Testis (tissue), 3 donors: ENCODE data around the gene SKA2. TPM values are rescaled to one million over a fixed set of nuclear protein-coding genes. Genes with fewer than 3 reads are reported as not detected.

Experiments
- DNase-seq: peaks from one replicate; pipeline ENCODE4 v3.0.0-alpha.2; 2019
- H3K27ac ChIP-seq, 2 donors: fragments of 200-600 bp; sonication (generic); one replicate each; pipeline ENCODE4 v1.5.1; 2019
- H3K27me3 ChIP-seq: fragments of 200-600 bp; sonication (generic); one replicate; pipeline ENCODE4 v1.5.1; 2019
- H3K36me3 ChIP-seq: fragments of 200-600 bp; sonication (generic); one replicate; pipeline ENCODE4 v1.5.1; 2017; ENCODE audit warnings: low read depth; ENCODE audit errors: missing control alignments
- H3K4me1 ChIP-seq: fragments of 200-600 bp; sonication (generic); one replicate; pipeline ENCODE4 v1.5.1; 2019
- H3K4me3 ChIP-seq, 2 donors: fragments of 200-600 bp; sonication (generic); one replicate each; pipeline ENCODE4 v1.5.1; 2017 to 2019
- H3K9me3 ChIP-seq: fragments of 200-600 bp; sonication (generic); one replicate; pipeline ENCODE4 v1.5.1; 2017
- POLR2A ChIP-seq: fragments of 450-650 bp; IDR thresholded peaks from one replicate; pipeline ENCODE4 v1.6.1; 2017; ENCODE audit warnings: antibody characterized with exemption, mild to moderate bottlenecking, moderate library complexity
- WGBS, 2 donors: methylation state at CpG; one replicate each; pipeline ENCODE4 v1.1.5; 2018; 5-methylcytosine and 5-hydroxymethylcytosine counted together
- intact Hi-C: fragments of 100-400 bp; cut with DNase I; formaldehyde crosslinking; loops from one replicate; pipeline ENCODE4 v1.15.1; 2023; ENCODE audit warnings: low total_unique reads
- polyA plus RNA-seq: library from polyadenylated mRNA; stranded (reverse); fragments of 350-450 nt; fragmentation: Illumina TruSeq; extraction: RNeasy Lipid Tissue Mini Kit (QIAGEN cat#74804); gene quantifications from one replicate; pipeline ENCODE4 v1.2.3, GENCODE V29; 2014; ENCODE audit warnings: low read depth, low replicate concordance; ENCODE audit not compliant: insufficient read depth
- total RNA-seq, 2 donors: library from RNA; depleted of rRNA; stranded (reverse); fragments of >200 nt; gene quantifications; one replicate each; pipeline ENCODE4 v1.2.3, GENCODE V29; 2016
- TF ChIP-seq, protein P1 (sequence below), 3 experiments: fragments of 450-650 bp in 2 of 3; fragments of 200-600 bp in 1 of 3; sonication (generic) in 1 of 3; IDR thresholded peaks; one replicate each; pipeline ENCODE4 v1.5.1; 2016 to 2019; ENCODE audit warnings: antibody characterized with exemption in 3 of 3, mild to moderate bottlenecking in 2 of 3, moderate library complexity in 1 of 3

SKA2 gene
- total and polyA plus RNA-seq, 3 donors from 2014 or later: 28.2 to 51.2 (median 46.6) TPM

DNA sequence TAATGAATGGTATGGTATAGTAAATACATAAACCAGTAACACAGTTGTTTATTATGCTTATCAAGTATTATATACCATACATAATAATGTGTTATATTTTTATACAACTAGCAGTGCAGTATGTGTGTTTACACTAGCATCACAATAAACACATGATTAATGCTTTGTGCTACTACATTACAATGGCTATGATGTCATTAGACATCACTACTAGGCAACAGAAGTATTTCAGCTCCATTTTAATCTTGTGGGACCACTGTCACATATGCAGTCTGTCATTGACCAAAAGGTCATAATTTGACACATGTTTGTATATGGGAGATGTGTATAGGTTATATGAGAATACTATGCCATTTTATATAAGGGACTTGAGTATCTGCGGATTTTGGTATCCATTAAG, 81.0 kb downstream of the SKA2 start:
- Histone ChIP-seq H3K4me1 (no peaks in the 10 kb centered on the region), H3K27me3 (no peaks in the 10 kb centered on the region), H3K4me3 (no peak overlapping the region), H3K27ac (no peak overlapping the region), H3K36me3 (no peaks in the 10 kb centered on the region), H3K9me3 (no peaks in the 10 kb centered on the region)
- DNase-seq: no peak
- TF ChIP-seq POLR2A: no peak
- TF ChIP-seq, protein P1, sequence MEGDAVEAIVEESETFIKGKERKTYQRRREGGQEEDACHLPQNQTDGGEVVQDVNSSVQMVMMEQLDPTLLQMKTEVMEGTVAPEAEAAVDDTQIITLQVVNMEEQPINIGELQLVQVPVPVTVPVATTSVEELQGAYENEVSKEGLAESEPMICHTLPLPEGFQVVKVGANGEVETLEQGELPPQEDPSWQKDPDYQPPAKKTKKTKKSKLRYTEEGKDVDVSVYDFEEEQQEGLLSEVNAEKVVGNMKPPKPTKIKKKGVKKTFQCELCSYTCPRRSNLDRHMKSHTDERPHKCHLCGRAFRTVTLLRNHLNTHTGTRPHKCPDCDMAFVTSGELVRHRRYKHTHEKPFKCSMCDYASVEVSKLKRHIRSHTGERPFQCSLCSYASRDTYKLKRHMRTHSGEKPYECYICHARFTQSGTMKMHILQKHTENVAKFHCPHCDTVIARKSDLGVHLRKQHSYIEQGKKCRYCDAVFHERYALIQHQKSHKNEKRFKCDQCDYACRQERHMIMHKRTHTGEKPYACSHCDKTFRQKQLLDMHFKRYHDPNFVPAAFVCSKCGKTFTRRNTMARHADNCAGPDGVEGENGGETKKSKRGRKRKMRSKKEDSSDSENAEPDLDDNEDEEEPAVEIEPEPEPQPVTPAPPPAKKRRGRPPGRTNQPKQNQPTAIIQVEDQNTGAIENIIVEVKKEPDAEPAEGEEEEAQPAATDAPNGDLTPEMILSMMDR (IDR thresholded peaks at IDR 0.05): no peak
- 89 to 98% methylated on average over 1 of the region's 1 CpG for WGBS, 2 donors
- intact Hi-C loops: no loop called here

DNA sequence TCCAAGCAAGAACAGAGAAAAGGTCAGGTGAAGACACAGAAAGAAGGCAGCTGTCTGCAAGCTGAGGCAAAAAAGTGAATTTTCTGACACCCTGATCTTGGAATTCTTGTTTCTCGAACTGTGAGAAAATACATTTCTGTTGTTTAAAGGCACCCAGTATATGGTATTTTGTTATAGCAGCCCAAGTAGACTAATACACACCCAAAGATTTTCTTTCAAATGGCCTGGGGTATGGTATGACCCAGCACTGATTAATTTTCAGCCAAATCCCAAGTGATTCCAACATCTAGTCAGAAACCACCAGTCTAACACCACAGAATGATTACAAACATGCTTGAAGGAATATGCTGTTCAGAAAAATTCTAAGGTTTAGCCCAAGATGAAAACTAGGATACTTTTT, 85.1 kb downstream of the SKA2 start:
- TF ChIP-seq POLR2A: no peak
- TF ChIP-seq, protein P1 (IDR thresholded peaks at IDR 0.05): no peak
- no peak overlapping the region for H3K27ac ChIP-seq
- no peak for DNase-seq
- intact Hi-C loops: no loop called here
- WGBS, 2 donors: 93 to 97% methylated on average over 1 of the region's 1 CpG
- H3K9me3 ChIP-seq: no peaks in the 10 kb centered on the region
- no peaks in the 10 kb centered on the region for H3K4me1 ChIP-seq
- H3K27me3 ChIP-seq: no peaks in the 10 kb centered on the region
- no peak overlapping the region for H3K4me3 ChIP-seq
- H3K36me3 ChIP-seq: no peaks in the 10 kb centered on the region

DNA sequence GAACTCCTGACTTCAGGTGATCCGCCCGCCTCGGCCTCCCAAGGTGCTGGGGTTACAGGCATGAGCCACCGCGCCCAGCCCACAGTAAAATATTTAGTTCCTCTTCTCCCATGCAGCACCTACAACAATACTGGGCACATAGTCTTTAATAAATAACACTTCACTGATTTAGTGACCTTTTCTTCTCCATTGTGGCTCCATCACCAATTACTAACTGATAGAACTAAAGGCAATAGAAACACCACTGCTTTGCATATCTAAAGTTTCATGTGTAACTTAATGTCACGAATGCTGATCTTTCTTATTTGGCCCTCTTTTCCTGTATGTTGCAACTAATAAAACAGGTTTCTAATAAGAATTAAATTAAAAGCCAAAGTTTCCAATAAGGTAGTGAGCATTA, 87.2 kb downstream of the SKA2 start:
- no peaks in the 10 kb centered on the region for H3K4me1 ChIP-seq
- H3K36me3 ChIP-seq: no peaks in the 10 kb centered on the region
- intact Hi-C loops: no loop called here
- H3K4me3 ChIP-seq: no peak overlapping the region
- H3K27me3 ChIP-seq: no peaks in the 10 kb centered on the region
- no peak overlapping the region for H3K27ac ChIP-seq
- WGBS, 2 donors: 96 to 97% methylated on average over 6 of the region's 6 CpGs
- TF ChIP-seq, protein P1 (IDR thresholded peaks at IDR 0.05): no peak
- TF ChIP-seq POLR2A: no peak
- no peak for DNase-seq
- H3K9me3 ChIP-seq: no peaks in the 10 kb centered on the region

DNA sequence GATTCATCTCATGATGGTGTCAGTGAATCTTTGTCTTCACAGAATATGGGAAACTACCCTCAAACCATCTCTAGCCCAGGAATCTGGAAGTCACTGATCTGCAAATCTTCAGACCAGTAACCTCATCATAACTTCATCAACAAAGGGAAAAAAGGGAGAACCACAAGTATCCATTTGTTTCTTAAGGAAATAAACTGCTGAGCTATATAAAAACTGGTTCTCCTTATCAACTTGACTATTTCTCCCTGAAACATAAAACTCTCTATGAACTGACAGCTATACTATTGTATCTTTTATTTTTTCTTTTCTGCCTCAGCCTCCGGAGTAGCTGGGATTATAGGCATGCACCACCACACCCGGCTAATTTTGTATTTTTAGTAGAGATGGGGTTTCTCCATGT, 87.6 kb downstream of the SKA2 start:
- DNase-seq: no peak
- H3K9me3 ChIP-seq: no peaks in the 10 kb centered on the region
- H3K27ac ChIP-seq: no peak overlapping the region
- no peaks in the 10 kb centered on the region for H3K4me1 ChIP-seq
- H3K4me3 ChIP-seq: no peak overlapping the region
- no peak for TF ChIP-seq POLR2A
- TF ChIP-seq, protein P1 (IDR thresholded peaks at IDR 0.05): no peak
- WGBS, 2 donors: 73 to 79% methylated on average over 2 of the region's 2 CpGs
- no peaks in the 10 kb centered on the region for H3K27me3 ChIP-seq
- no peaks in the 10 kb centered on the region for H3K36me3 ChIP-seq
- intact Hi-C loops: no loop called here

- TF ChIP-seq, protein P1 (IDR thresholded peaks at IDR 0.05): no peak
Measured at GRCh38 chr17:59062509-59062908, 92.5 kb downstream of the SKA2 start.

More at GRCh38 chr17:59062509-59062908, 92.5 kb downstream of the SKA2 start:
- no peak overlapping the region for H3K4me3 ChIP-seq
- H3K9me3 ChIP-seq: no peaks in the 10 kb centered on the region
- WGBS, 2 donors: 81 to 94% methylated on average over 2 of the region's 2 CpGs
- H3K27ac ChIP-seq: no peak overlapping the region
- no peaks in the 10 kb centered on the region for H3K27me3 ChIP-seq
- H3K4me1 ChIP-seq: no peaks in the 10 kb centered on the region
- no peaks in the 10 kb centered on the region for H3K36me3 ChIP-seq
- no peak for DNase-seq
- intact Hi-C loops: no loop called here
